ENCODE data around the gene RASSF5.
A peak's percentile ranks its signal among the peaks of the same experiment; 100 is the strongest.

The RASSF5 gene

DNA sequence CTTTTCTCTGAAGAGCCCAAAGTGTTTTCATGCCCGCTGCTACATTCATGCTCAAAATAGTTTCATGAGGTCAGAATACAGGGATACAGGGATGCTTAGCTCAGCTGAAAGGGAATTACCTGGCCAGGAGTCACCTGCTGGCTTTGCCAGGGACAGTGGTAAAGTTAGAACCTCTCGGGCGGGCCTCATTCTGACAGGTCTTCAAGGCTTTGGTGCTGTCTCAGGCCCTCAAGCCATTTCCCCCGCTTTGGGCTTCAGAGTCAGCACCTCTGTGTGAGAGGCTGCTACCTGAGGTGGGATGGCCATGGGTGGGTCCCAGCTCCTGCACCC lies 5.5 kb downstream of the RASSF5 start:
- no peak overlapping the region for H3K4me3 ChIP-seq (ENCODE audit: low read length)
- DNase-seq (ENCODE audit: low read depth): peak; percentile 46
- TF ChIP-seq, protein P1, sequence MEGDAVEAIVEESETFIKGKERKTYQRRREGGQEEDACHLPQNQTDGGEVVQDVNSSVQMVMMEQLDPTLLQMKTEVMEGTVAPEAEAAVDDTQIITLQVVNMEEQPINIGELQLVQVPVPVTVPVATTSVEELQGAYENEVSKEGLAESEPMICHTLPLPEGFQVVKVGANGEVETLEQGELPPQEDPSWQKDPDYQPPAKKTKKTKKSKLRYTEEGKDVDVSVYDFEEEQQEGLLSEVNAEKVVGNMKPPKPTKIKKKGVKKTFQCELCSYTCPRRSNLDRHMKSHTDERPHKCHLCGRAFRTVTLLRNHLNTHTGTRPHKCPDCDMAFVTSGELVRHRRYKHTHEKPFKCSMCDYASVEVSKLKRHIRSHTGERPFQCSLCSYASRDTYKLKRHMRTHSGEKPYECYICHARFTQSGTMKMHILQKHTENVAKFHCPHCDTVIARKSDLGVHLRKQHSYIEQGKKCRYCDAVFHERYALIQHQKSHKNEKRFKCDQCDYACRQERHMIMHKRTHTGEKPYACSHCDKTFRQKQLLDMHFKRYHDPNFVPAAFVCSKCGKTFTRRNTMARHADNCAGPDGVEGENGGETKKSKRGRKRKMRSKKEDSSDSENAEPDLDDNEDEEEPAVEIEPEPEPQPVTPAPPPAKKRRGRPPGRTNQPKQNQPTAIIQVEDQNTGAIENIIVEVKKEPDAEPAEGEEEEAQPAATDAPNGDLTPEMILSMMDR (IDR thresholded peaks at IDR 0.05; ENCODE audit: insufficient read depth, low read depth, low read length, missing control alignments): no peak

- no peak overlapping the region for H3K4me3 ChIP-seq (ENCODE audit: low read length)
- TF ChIP-seq, protein P1 (IDR thresholded peaks at IDR 0.05; ENCODE audit: insufficient read depth, low read depth, low read length, missing control alignments): no peak
These were observed 6.2 kb downstream of the RASSF5 start for GRCh38 chr1:206513312-206514111.

GRCh38 chr1:206514813-206515387 lies 7.6 kb downstream of the RASSF5 start:
- TF ChIP-seq, protein P1 (IDR thresholded peaks at IDR 0.05; ENCODE audit: insufficient read depth, low read depth, low read length, missing control alignments): no peak
- no peak overlapping the region for H3K4me3 ChIP-seq (ENCODE audit: low read length)
- DNase-seq (ENCODE audit: low read depth): no peak

More at GRCh38 chr1:206513312-206514111, 6.2 kb downstream of the RASSF5 start:
- DNase-seq (ENCODE audit: low read depth): peak; percentile 95

DNA sequence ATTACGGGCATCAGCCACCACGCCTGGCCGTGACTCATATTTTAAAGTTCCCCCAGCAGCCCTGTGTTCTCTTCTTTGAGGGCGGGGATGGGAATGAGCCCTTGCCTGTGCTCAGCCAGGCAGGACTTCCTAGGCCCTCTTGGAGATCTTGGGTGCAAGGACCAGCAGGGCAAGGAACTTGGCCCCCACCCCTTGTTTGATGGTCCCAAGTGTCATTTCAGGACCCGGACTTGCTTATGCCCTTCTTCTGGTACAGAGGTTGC lies 9.3 kb downstream of the RASSF5 start:
- DNase-seq (ENCODE audit: low read depth): no peak
- H3K4me3 ChIP-seq (ENCODE audit: low read length): no peak overlapping the region
- TF ChIP-seq, protein P1 (IDR thresholded peaks at IDR 0.05; ENCODE audit: insufficient read depth, low read depth, low read length, missing control alignments): no peak

DNA sequence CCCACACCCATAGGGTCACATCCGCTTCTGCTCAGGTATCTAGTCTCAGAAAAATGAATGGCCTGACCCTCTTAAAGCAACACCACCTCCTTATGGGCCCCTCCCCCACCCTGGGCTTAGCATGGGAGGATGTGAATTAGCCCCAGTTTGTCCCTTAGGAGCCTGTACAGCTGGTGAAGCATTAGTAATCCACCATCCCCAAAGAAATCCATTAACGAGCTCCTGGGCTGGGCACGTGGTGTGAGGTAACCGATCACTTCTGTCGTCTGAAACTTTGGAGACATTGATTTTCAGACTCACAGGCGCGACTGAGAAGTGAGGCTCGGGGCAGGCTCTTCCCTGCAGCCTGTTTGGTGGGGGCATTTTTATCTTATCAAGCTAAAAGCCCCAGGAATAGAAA lies 10.5 kb downstream of the RASSF5 start:
- DNase-seq (ENCODE audit: low read depth): no peak
- no peak overlapping the region for H3K4me3 ChIP-seq (ENCODE audit: low read length)
- TF ChIP-seq, protein P1 (IDR thresholded peaks at IDR 0.05; ENCODE audit: insufficient read depth, low read depth, low read length, missing control alignments): no peak

DNA sequence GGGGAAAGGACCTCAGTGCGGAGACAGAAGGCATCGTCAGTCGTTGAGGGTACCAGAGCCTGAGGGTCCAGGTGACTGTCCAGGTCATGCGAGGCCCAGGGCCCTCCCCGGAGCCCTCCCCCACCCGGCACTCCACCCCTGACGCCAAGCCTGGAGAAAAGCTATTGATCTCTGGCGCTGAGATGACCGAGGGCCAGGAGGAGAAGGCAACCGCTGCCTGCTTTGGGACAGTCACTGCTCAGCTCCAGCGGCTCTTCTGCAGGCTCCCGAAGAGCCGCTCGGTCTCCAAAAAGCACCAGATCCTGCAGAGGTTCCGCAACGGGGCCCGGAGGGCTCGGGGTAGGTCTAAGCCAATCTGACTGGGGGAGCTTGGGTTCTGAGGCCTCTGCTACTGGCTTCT lies 10.9 kb downstream of the RASSF5 start:
- no peak overlapping the region for H3K4me3 ChIP-seq (ENCODE audit: low read length)
- TF ChIP-seq, protein P1 (IDR thresholded peaks at IDR 0.05; ENCODE audit: insufficient read depth, low read depth, low read length, missing control alignments): no peak
- DNase-seq (ENCODE audit: low read depth): no peak

GRCh38 chr1:206518743-206519142 lies 11.4 kb downstream of the RASSF5 start:
- TF ChIP-seq, protein P1 (IDR thresholded peaks at IDR 0.05; ENCODE audit: insufficient read depth, low read depth, low read length, missing control alignments): no peak
- DNase-seq (ENCODE audit: low read depth): no peak

More at GRCh38 chr1:206518743-206519142, 11.4 kb downstream of the RASSF5 start:
- H3K4me3 ChIP-seq (ENCODE audit: low read length): no peak overlapping the region

Measured in epithelial cell of esophagus (primary cell).